SKM-1 treated with dmso at 0.1 percent for 144 hours (cell line): ENCODE results near the gene HOXD3.

Source experiments
- DNase-seq: peaks from one replicate; lab custom pipeline; 2025; ENCODE audit not compliant: unreplicated experiment; lab: John Stamatoyannopoulos, UW

The HOXD3 gene

DNA sequence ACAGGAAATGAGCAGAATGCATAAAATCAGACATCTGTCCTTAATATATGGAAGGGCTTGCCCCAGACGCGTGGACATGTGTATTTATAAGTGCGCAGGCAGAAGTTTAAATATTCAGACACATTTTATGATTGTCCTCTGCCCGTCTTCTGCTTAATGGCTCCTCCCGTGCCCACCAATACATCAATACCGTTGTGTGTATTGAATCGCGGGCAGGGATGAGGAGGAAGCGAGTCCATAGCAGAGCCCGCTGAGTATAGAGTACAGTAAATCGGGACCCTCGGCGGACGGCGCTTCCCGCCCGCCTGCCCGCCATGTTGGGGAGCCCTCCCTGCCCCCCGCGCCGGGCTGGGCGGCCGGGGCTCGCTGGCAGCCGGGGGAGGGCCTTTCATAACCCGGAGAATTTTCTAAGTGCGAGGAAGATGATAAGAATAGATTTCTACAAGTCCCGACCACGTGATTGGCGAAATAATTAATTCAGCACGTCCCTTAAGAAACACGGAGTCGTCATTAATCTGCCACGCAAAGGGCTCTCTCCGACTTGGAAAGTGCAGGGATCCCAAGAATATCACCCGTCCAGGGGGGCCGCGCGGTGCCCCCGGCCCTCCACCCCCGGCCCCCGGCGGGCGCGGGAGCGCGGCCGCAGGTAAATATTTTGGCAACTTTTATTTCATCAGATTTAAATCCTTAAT, at the start of gene HOXD3:
HOXD3 (plus strand) TSS at position 501 of the 692 bp plus-strand sequence. CDS start 11,808 bp downstream, outside the sequence.
- no peak for DNase-seq

DNA sequence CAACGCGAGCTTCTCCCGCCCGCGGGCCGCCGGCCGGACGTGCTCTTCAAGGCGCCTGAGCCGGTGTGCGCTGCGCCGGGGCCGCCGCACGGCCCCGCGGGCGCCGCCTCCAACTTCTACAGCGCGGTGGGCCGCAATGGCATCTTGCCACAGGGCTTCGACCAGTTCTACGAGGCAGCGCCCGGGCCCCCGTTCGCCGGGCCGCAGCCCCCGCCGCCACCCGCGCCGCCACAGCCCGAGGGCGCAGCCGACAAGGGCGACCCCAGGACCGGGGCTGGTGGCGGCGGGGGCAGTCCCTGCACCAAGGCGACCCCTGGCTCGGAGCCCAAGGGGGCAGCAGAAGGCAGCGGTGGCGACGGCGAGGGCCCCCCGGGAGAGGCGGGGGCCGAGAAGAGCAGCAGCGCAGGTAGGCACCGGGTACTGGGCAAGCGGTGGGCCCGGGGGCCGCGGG, 49.4 kb upstream of the HOXD3 start:
- DNase-seq = no peak

DNA sequence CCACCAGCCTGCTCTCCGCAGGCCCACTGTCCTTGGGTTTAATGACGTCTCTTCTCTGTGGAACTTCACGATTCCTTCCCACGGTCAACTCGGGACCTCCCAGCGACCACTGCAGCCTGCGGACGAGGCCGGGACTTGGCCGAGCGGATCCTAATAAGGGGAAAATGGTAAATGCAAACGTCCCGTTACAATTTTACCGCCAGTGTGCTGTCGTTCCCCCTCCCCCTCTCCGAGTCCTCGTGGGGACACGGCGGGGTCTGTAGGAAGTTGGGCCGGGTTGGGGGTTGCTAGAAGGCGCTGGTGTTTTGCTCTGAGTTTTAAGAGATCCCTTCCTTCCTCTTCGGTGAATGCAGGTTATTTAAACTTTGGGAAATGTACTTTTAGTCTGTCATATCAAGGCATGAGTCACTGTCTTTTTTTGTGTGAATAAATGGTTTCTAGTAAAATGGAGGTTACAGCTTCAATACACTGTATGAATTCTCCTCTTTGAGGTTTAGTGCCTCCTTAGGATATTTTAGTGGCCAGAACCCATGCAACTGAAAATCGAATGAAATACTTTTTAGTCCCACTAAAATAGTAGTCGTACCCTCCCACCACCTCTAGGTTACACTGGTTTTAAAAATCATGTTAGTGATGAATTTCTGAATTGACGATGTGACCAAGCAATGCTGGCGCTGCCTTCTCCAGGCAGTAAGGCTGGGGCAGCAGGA, 47.8 kb upstream of the HOXD3 start:
- DNase-seq = no peak

DNA sequence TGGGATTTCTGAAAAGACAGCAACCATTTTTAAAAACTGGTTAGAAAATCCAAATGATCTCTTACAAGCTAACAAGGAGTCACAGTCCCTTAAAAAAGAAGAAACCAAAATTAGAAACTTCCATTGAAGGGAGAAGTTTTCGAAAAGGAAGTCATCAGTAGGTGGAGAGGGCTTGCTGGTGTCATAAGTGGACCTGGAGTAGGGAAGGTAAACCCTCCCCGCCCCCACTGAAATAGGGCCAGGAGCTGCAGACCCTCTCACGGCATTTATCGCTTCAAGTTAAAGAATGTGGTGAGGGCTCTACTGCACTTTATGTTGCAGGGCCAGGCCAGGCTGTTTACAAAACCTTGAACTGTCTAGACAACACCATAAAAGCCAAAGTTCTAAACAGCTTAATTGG, 47.2 kb upstream of the HOXD3 start:
- no peak for DNase-seq

DNA sequence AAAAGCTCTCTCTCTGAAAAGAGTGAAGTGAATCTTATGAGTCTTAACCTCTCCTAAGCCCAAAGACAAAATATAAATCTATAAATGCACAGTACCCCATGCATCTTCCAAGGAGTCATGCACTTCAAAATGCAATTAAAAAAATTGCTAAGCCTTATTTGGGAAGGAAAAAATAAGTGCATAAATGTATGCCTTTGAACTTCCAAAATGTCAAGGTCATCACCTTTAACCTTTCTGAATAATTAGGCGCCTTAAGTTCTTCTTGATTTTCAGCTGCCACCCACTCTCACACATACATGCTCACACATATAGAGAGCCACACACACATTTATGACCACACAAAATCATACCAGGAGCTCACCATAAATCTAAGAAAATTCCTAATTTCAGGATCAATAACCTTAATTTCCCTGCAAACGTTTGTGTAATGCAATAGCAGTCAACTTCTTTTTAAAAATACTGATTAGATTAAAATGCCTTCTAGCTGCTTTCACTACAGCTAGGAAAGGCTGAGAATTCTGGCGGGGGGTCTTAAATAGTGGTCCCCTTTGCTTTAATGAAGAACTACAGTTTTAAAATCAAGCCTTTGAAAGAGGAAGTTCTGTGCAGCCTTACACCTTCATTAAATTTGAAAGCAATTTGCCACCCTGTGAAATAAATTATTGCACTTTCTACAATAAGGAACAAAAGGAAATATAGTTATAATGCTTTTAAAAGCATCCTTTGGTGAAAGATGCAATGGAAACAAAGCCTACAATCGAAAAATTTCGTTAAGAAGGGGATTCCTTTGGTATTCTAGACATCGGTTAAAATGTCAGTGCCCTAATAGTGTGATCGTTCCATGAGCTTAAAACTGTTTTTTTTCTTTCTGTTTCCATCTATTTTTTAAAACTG, 46.4 kb upstream of the HOXD3 start:
- DNase-seq = no peak

DNA sequence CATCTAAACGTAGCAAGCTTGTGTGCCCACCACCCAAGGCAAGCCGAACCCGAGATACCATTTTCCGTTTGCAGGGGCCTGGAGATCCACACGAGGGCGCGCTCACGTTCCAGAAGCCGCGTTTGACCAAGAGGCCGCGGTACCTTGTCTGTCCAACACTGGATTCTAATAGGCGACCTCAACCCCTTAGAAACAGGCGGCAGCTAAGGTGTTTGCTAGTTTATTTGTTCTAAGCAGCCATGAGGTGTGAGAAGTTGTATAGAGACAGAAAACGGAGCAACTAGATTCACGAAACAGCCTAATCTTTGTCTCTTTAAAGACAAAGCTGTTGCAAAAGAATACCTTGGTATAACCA, 45.8 kb upstream of the HOXD3 start:
- peak; percentile 15 for DNase-seq

DNA sequence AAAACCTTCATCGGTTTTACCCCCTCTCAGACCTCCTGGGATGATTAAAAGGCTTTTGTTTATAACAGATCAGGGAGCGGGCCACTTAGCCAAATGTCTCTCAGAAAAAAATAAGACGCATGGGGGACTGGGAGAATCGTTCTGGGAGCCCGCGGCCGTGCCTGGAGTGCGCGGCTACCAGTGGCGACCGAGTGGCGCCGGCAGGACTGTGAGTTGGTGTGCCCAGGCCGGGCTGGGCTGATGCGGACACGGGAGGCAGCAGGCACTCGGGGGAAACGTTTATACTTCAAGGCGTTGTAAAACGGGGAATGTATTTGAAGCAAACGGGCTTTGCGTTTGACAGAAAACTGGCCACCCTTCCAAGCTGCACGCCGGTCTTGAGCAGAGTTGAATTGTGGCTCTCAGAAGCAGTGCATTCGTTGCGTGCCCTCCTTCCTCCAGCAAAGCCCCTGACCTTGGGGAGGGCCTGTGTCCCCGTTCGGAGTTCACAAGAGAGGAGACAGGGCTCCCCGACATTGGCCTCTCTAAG, 45.2 kb upstream of the HOXD3 start:
- no peak for DNase-seq

DNA sequence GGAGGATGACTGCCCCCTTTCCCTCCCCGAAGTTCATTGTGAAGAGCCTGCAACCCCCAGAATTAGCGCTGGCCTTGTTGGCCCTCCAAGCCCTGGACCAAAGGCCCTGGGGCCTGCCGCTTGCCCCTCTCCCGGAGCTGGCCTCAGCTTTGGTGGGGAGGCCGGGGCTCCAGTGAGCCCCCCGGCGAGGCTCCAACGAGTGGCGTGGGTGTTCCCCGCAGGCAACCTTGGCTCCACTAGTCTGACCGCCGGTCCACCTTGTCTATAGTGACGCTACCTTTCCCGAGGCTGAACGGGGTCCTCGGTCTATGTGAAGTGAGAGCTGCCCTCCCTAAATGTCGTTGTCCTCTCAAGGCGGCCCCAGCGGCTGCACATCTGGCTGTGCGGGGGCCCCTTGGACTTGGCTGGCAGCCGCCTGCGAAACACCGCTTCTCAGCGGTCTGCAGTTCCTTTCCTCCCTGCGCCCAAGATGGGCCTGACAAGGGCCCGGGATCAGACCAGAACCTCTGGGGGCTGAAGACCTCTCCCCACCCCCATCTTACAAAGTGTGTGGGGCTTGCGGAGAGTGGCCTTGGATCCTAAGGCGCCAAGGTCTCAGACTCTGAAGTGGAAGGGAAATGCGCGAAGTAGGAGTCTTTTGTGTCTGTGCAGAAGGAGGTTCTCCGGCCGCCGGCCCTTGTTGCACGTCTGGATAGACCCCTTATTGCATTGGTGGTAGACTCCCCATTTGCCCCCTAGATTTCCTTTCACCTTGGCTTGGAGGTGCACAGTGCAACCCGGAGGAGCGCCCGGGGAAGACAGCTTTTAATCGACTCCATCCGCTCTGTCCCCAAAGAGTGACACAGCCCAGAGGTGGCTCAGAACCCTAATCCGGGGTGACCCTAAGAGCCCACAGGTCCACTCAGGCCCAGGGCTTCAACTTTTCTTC, 44.5 kb upstream of the HOXD3 start:
- no peak for DNase-seq

DNA sequence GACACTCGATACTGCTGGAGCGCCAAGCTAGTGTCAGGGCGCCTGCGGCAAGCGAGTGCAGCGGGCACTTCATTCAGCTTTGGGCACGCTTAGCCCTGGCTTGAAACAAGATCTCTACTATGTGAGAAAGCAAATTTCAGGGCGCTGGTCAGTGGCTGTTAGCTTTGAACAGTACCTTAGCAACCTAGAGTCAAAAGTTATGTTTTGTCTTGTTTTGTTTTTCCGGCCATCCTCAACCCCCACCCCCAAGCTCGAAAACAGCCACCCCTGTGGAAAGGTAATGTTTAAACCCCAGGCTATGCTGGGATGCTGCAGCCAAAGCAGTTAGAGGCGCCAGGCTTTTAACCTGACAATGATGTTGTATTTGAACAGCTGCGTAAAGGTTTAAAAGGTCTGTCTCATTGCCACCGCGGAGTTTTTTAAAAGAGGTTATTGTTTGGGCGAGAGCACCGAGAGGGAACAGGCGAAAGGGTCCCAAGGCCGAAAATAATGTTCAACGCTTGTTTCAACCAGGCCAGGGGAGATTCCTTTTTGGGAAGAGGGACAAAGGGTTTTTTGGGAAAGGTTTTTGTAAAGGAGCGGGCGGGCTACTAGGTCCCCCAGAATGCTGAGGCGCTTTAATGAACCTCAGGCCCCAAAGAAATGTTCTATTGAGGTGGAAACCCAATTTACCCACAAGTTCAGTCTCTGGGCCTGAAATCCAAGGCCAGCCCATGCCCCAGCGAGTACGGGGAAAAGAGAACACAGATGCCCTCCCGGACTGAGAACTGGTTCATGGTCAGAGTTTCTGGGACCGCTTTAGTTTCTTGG, 42.8 kb upstream of the HOXD3 start:
- no peak for DNase-seq

DNA sequence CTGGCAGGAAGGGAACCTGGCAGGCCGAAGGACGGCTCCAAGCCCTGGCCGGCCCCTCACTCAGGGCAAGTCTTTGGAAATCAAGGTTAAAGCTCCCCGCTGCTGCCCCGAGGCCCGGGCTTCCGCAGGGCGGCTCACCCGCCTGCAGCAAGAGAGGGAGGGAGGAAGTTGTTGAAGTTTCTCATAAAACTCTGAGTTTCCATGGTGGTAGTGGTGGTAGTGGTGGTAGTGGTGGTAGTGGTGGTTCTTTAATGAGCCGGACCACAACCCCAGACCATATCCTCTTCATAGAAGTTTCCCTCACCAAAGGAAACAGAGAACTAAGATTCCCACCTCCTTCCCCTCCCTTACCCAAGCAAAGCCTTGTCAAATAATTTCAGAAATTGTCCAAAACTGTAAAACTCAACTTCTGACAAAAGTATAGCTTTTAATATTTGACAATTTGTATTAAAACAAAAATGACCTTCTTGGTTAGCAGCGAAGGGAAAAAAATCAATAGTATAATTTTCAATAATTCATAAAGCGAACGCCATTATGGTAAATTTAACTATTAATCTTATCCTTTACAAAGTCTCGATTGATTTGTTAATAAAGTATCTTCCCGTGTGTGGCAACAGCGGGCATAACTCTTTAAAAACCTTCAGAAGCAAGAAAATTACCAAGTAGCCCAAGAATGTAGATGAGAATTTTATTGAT, 42.0 kb upstream of the HOXD3 start:
- no peak for DNase-seq

DNA sequence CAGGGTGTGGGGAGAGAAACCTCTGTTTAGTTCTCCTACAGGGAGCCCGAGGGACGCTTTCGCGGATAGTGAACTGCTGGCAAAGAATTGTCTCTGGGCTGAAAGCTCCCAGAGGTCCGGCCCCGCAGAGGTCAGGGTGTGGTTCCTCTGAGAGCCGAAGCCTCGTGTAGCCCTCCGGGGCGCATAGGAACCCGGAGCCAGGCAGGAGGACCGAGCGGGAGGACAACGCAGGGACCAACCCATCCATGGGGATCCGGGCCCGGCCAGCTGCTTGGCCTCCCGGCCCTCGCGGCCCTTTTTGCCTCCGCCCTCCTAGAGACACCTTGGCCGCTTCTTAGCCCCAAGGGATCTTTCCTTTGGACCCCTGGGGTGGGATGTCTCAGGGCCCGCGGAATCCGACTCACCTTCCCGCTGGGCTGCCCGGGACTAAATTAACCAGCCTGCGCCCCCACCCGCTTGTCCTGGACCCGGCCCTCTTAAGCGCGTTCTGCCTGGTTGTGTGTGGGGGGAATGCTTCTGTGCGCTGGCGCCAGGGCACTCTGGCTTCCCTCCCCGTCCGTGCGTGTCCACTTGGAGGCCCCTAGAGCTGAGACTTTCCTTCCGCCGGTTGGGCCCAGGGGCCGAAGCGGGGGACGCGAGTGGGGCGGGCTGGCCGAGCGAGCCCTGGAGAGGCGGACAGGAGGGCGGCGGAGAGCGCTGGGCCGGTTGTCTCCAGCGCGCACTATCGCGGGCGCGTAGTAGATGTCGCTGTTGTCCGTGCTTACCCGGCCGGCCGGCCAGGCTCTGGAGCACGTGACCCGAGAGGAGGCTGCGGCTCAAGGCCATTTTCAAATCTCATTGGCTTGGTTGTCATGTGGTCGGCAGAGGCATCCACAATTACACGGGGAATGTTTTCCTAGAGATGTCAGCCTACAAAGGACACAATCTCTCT, 41.0 kb upstream of the HOXD3 start, which contains the start of gene HOXD10:
HOXD10 (plus strand) TSS at position 896 of the 931 bp plus-strand sequence. CDS start 56 bp downstream, outside the sequence.
- DNase-seq = no peak

DNA sequence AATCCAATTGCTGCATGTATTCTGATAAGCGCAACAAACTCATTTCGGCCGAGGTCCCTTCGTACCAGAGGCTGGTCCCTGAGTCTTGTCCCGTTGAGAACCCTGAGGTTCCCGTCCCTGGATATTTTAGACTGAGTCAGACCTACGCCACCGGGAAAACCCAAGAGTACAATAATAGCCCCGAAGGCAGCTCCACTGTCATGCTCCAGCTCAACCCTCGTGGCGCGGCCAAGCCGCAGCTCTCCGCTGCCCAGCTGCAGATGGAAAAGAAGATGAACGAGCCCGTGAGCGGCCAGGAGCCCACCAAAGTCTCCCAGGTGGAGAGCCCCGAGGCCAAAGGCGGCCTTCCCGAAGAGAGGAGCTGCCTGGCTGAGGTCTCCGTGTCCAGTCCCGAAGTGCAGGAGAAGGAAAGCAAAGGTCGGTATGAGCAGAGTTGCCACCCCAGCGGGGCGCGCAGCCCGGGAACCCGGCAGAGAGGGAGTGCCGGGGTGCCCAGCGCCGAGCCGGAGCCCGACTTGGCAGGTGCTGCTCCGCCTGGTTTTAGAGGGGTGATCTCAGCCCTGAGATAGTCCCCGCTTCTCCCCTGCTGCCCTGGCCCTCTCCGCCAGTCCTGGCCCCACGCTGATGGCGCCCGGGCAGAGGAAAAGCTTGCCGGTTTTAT, 39.8 kb upstream of the HOXD3 start:
- DNase-seq = no peak

DNA sequence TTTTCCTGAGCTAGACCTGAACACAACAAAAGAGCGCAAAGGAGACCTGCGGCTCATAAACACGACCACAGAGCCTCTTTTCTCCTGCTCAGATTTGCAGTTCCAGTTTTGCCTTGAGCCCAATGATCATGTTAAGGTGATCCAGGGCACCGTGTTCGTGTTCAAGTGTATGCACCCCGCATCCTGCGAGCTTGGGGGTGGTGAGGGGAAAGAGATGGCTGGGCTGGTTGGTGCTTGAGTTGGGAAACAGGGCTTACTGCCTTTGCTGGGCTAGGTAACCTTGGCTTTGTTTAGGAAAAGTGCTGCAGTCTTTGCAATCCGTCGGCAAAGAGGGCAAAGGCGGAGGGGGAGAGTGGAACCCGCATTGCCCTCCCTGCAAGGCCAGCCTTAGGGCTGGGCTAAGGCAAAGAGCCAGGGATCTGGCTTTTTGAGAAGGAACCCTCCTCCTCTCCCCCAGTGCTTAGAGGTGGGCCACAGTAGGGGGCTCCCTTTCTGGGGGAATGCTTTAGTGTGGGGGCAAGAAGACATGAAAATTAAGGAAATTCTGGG, 39.2 kb upstream of the HOXD3 start:
- DNase-seq = no peak

DNA sequence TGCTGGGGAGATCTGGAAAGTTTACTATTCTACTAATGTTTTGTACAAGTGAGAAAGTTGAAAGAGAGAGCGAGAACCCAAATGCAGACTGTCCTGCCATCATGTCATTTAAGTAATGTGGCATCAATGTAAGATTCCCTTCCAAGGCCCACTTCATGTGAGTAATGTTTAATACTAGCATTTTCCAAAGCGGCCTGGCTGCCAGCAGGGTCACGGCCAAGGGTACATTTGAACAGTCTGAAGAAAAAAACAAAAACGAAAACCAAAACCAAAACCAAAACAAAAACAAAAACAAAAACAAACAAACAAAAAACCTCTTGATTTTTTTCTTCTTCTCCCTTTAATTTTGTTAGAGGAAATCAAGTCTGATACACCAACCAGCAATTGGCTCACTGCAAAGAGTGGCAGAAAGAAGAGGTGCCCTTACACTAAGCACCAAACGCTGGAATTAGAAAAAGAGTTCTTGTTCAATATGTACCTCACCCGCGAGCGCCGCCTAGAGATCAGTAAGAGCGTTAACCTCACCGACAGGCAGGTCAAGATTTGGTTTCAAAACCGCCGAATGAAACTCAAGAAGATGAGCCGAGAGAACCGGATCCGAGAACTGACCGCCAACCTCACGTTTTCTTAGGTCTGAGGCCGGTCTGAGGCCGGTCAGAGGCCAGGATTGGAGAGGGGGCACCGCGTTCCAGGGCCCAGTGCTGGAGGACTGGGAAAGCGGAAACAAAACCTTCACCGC, 38.3 kb upstream of the HOXD3 start:
- DNase-seq = peak; percentile 18

DNA sequence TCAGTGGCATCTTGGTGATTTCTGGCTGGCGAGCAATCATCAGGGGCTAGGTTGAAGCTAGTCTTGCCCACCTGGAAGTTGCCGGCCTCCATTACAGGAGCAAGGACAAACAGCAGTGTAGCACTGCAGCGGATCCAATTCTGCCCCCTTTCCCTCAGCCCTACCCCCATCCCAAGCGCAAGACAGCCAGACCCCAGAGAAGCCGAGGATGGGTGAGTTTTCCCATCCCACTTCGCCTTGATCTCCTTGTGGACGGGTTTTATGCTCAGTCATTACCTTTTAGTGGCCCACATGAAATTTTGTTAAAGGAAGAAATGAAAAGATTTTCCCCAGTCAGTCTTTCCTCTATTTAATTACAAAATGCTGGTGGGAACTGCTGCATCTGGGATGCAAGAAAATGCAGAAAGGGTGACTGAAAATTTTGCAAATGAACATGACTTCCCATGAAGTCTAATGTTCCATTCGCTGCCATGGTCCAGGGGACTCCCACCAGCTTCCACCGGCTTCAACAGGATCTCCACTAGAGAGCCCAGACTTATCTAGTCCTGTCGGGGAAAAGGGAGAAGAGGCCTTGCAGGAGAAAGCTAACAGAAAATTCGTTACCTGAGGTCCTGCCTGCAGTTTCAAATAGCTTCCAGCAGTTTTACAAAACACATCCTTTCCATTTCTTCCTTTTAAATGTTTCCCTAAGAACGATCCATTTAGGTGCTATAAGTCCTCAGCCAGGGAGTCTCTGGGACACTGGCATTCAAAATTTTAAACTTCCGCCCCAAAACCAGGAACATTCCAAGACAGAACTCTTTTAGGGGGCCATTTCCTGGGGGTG, 36.5 kb upstream of the HOXD3 start:
- no peak for DNase-seq
